Stimulated activated CD8-positive, alpha-beta memory T cell treated with anti-CD3 and anti-CD28 coated beads, Interleukin-4, amount 100 ng/mL, for 4 hours (primary cell): ENCODE measurements around the gene IGF2.
A peak's percentile ranks its signal among the peaks of the same experiment; 100 is the strongest.

Source experiments
- DNase-seq, 2 donors: peaks; one replicate each; pipeline ENCODE4 v3.0.0-alpha.2; 2020; ENCODE audit warnings: low read depth in 2 of 2, low spot score in 1 of 2

Gene IGF2

DNA sequence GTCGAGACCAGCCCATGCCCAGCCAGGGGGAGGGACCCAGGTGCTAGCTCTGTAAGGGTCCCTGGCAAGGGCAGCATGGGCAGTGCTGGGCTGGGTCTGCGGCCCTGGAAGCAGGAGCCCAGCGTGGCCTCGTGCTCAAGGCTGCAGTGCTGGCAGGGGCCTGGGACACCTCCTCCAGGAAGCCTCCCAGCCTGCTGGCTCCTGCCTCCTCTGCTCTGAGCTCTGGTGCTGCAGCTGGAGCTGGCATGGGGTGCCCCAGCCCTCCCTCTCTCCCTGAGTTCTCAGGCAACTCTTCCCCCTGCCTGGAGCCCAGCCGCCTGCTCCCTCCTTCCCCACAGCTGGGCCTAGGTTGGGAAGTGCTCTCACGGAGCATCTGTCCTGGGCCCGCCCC is 15.0 kb upstream of the IGF2 start:
- DNase-seq: no peak

- DNase-seq: no peak
These were observed 14.5 kb upstream of the IGF2 start for GRCh38 chr11:2153581-2154194.

GRCh38 chr11:2151500-2152257 is 12.5 kb upstream of the IGF2 start:
- DNase-seq: peak; percentile 51 to 67

DNA sequence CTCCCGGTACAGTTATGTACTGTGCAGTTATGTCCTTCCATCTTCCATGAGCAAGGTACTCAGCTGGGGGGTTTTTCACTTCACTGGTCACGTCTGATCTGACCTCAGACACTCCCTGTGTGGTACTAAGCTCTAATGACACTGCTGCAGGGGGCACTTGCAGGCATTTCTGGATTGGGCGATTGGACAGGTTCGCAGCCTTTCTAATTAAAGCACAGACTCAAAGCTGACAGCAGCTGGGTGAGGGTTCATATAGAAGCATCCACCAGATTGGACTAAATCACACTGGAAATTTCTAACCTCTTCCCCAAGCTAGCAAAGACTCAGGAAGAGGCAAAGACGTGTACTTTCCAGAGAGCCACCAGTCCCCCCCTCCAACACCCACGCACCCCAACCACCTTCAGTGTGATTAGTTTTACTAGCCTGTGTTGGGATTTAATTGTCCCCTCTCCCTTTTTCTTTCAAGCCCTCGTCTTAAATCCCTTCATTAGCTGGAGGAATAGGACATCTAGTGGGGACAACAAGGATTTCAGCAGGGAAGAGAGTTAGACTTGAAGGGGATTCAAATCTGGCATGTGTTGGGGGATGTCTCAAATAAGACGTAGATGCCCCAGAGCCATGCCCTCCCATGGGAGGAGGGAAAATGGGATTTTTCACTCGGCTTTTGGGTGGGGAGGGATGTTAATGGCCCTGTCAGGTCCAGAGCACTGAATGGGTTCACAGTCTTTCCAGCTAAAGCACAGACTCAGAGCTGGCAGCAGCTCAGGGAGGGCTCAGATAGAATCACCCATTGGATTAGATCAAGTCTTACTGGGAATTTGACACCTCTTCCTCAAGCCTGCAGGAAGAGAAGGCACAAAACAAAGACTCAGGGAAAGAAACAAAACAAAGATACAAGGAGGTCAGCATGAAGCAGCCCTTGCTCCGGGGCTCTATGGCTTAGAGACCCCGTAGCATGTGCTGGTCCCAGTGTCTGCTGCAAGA is 11.0 kb upstream of the IGF2 start:
- no peak for DNase-seq

DNA sequence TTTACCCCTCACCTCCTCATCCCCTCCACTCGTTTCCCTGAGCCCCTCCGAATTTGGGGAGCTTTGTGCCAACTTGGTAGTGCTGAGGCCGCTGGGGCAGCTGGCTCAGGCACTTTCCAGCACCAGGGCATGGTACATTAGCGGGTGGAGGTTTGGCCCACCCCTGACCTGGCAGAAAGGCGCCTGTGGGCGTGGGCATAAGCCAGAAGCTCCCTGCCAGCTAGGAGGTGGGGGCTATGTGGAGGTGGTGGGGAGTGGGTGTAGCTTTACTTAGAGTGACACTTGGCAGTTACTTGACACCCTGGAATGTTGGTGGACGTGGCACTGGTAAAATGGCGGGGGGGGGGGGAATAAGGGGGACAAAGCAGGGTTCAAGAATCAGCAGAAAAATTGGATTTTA is 10.3 kb upstream of the IGF2 start:
- no peak for DNase-seq

DNA sequence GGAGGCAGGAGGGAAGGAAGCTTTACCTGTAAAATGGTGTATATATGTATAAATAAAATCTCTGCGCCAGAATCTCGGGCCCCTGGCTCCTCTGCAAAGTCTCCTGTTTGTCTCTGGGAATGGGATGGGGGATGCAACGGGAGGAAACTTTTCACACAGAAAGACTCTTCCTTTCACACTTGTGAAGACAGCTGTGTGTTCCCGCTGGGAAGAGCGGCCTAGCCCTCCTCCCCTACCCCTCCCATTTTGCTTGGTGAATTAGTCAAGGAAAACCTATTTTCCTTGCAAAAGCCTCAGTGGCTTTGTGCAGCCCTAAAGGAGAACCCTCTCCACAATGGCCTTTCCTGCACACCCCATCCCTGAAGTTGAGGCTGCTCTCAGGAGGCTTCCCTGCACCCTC is 9.4 kb upstream of the IGF2 start:
- no peak for DNase-seq

GRCh38 chr11:2147391-2147790 is 8.2 kb upstream of the IGF2 start:
- DNase-seq: no peak

- DNase-seq: no peak
These were observed 6.9 kb upstream of the IGF2 start for GRCh38 chr11:2146051-2146450.

DNA sequence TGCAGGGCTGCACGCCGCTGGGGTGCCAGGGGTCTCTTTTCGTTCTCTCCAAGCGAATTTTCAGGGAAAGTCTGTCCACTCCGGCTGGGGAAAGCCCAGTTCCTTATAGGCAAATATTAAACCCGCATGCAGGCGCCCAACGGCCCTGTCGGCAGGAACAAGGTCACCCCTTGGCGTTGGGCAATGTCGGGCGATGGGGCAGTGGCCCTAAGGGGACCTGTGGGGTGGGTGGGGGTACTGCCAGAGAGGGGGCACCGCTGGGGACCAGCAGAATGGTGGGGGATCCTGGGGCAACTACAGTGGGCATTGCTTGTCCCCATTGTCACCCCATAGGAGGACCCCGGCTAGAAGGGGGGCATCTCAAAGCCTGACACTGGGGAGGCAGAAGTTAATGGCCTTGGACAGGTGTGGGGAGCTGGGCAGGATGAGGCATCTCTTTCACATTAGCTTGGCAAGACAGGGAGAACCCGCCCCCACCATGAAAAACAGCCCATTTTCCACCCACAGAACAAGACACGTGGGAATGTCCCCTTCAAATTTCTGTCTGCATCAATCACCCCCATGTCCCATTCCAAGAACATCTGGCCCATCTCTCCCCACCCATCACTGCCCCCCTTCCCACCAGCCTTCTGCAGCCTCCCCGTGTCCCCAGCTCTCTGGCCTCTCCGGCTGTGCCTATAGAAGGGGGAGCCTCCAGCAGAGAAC is 5.5 kb upstream of the IGF2 start:
- no peak for DNase-seq

DNA sequence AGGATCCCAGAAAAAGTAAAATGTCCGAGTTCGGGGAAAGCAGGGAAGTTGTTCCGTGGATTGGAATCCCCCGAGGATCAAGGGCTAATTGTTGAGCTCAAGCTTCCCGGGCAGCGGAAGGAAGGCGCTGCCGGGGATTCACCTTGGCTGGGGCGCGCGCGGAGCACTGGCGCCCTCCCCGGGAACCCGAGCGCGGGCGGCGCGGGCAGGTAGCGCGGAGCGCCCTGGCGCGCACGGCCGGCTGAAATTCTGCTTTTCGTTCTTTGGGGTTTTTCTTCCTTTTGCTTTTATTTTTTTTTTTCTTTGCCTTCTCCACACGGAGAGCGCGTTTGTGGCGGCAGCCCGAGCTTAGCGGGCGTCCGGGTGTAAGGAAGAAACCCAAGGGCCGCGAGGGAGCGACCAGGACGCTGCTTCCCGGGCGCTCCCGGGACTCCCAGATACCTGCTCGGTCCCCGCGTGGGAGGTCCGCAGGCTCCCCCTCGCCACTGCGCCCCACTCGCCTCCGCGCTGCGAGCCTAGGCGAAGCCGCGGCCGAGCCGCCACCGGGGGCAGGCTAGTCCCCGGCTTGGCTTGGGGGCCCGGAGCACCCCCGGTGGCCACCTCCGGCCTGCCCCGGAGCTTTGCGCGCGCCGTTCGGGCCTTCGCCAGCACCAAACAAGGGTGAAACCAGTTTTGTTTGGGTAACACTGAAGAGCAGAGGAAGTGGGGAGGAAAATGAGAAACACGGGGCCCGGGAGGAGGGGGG is 4.8 kb upstream of the IGF2 start:
- DNase-seq: no peak

- DNase-seq: no peak
These were observed 4.2 kb upstream of the IGF2 start for GRCh38 chr11:2143477-2143798.

DNA sequence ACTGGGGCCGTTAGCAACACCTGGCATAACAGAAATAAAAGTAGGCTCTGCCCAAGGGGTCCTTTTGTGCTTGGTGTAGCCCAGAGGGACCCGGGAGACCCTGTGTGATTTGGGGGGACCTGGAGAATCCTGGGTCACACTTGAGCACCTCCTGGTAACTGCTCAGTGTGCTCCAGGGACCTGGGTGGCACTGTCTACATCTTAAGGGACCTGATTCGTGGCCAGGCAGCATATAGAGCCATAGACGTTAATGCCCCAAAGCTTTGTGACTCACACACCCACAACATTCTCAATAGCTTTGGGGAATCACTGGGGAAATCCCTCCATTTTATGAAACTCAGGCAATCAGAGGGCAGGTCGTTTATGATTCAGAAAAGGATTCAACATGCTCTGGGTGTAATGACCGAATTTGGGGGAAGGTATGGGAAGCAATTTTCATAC is 3.6 kb upstream of the IGF2 start:
- DNase-seq: no peak

GRCh38 chr11:2142300-2142759 is 3.1 kb upstream of the IGF2 start:
- DNase-seq: no peak

GRCh38 chr11:2140411-2141400 is 1.5 kb upstream of the IGF2 start:
- DNase-seq: no peak

GRCh38 chr11:2139621-2140337 is 590 bp upstream of the IGF2 start:
- no peak for DNase-seq

- DNase-seq: no peak
These were observed 612 bp downstream of the IGF2 start for GRCh38 chr11:2138431-2139122.

DNA sequence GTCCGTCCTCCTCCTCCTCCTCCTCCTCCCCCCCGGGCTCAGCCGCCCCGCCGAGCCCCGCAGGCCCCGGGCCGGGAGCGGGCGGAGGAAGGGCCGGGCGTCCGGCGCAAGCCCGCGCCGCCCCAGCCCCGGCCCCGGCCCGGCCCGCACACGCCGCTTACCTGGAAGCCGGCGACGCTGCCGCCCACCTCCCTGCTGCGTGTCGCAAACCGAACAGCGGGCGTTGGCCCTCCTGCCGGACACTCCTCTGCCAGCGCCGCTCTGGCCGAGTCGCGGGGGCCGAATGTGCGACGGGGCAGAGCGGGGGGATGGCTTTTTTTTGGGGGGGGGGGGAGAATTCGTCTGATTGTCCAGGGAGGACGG is 1.1 kb downstream of the IGF2 start:
- no peak for DNase-seq
